ENCODE measurements around the gene CDH13. TPM values are rescaled to one million over a fixed set of nuclear protein-coding genes. Genes with fewer than 3 reads are reported as not detected.

The CDH13 gene
- total RNA-seq, 2 donors from 2014 or later, result 4.1 to 7.1 TPM

DNA sequence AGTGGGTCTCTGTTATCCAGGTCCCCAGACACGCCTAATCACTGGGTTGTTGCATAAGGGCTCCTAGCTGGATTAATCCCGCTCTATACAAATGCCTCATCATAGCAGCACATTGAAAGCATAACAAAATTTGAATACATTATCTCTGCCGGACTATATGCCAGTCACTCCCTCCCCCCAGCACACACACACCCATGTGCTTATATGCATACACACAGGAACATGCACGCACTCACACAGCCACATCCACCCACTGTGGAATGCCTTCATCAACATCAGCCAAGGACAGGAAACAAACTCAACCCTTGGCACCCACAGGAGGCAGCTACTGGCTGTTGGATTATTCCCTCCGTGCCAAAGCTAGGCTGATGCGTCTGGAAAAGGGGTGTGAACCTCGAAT lies 3.5 kb upstream of the CDH13 start:
- ATAC-seq (no peak), DNase-seq (no peak)
- intact Hi-C loops (cut with DNase I, micrococcal nuclease), result no loop called here

DNA sequence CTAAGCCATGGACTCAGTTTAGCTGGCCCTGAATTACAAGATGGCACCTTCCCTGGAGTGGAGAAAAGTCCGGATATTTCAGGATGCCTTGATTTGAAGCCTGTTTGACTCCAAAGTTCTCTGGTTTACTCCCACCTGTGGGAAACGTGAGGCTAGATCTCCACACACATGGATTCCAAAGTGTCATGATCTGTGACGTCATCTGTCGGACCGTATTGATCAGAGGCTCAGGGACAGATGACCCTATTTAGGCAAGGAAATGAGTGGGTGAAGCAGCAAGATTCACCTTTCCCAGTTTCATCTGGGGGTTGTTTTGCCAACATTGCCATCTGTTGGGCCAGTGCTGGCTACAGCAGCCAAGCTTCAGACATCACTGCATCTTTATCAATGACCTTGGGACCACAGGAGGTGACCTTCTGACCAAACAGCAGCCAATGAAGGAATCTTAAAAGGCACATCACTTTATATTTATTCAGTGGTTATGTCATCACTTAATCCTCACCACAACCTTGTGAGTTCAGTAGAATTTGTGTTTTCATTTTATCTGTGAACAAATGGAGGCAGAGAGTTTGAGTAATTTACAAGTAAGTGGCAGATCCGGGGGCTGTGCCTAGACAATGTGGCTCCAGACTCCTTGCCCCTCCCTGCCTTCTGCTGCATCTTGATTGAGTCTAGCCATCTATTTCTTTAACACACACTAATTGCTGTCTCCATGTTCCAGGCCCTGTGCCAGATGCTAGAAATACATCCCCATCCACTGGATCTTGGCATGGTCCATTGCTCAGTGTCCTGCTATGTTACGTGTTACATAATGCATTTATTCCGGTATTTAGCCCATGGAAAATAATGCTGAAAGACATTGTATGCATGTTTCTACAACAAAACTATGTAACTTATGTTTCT lies 1.5 kb upstream of the CDH13 start:
- intact Hi-C loops (cut with DNase I, micrococcal nuclease), result no loop called here
- ATAC-seq, result no peak
- DNase-seq, result no peak

DNA sequence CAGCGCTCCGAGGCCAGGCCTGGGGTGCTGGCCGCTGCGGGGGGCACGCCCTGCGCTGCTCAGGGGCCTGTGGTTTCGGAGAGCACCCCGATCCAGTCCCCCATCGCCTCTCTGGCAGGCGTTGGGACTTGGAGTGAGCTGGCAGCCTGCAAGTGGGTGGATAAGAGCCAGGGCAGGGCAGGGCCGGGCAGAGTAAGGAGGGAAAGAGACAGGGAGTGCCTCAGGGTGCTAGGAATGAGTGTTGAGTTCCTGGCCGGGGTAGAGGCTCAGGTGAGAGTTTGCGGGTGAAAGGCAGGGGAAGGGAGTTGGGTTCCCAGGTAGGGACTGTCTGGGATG lies 1.3 kb downstream of the CDH13 start:
- no peak for DNase-seq
- ATAC-seq, result peak; percentile 82
- intact Hi-C loops (cut with DNase I, micrococcal nuclease), result no loop called here

DNA sequence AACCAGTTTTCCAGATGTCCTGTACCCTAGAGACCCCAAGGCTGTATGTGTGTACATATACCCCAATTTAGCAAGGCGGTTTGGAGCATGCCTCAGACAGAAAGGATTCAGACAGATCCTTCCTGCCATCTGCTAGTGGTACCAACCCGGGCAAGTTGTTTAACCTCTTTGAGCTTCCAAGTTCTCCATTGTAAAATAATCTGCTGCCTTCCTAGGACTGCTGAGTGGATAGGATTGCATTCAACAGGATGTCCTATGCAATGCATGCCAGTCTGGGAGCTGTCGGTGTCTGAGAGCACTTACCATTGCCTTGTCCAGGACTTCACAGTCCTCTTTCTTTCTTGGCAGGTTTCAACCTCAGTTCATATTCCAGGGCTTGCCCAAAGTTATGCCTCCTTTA lies 1.9 kb downstream of the CDH13 start:
- no peak for ATAC-seq
- intact Hi-C loops (cut with DNase I, micrococcal nuclease), result no loop called here
- no peak for DNase-seq

DNA sequence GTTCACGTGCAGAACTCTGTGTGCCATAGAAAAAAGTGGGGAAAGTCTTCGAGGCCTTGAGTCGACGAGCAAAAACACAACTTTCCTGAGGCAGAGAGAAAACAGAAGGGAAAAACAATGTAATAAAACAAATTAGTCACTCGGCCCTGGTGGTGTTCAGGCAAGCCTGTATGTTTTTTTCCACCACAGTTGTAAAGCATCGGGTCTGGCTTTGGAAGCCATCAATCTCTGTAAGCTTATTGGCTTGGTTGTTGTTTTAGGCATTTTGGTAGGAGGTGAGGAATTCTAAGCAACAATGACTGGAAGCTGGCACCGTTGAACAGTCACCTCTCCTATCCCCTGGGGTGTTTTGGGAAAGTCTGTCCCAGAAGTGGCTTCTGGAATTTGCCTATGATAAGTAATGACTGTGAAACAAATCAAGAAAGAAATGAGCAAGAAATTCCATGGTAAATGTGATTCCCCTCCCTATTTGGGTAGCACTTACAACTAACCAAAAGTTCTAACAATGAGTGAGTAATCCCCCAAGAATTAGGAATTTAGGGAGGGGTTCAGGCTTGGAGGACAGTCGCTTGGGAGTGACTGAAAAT lies 2.8 kb downstream of the CDH13 start:
- no peak for ATAC-seq
- intact Hi-C loops (cut with DNase I, micrococcal nuclease), result no loop called here

DNA sequence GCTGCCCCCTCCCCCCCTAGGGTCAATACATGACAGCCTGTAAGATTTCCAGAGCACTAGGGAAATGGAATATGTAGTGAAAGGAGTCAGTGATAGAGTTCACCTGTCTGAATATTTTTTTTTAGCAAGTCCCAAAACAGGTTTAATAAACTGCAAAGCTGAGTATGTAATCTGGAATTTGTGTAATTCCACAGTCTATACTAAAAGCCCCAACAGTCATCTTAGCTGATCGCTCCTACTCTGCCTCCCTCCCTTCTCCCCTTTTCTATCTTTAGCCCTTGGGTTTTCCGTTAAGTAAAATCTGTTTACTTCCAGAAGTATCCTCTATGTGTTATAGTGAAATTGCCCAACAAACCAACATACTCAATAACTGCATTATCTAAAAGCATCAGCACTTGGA lies 3.5 kb downstream of the CDH13 start:
- intact Hi-C loops (cut with DNase I, micrococcal nuclease), result no loop called here
- DNase-seq, result no peak
- ATAC-seq, result no peak

More for the DNA sequence above, 2.8 kb downstream of the CDH13 start:
- DNase-seq, result no peak

DNA sequence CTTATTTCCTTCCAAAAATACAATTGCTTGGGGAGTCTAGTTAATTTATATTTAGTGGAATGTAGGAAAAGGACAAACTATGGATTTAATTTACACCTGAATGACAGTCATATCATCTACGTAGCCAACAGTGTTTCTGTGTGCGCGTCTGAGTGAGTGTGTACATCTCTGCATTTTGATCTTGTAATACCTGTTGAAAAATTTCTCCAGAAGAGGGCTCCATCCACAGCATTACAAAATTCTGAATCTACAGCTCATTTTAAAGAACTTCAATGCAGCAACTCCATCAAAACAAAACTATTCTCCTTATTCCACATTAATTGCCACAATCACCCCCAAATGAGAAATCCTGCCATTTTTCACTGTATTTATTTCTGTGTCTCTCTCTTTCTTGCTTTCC lies 3.9 kb downstream of the CDH13 start:
- no peak for DNase-seq
- intact Hi-C loops (cut with DNase I, micrococcal nuclease), result no loop called here
- no peak for ATAC-seq

DNA sequence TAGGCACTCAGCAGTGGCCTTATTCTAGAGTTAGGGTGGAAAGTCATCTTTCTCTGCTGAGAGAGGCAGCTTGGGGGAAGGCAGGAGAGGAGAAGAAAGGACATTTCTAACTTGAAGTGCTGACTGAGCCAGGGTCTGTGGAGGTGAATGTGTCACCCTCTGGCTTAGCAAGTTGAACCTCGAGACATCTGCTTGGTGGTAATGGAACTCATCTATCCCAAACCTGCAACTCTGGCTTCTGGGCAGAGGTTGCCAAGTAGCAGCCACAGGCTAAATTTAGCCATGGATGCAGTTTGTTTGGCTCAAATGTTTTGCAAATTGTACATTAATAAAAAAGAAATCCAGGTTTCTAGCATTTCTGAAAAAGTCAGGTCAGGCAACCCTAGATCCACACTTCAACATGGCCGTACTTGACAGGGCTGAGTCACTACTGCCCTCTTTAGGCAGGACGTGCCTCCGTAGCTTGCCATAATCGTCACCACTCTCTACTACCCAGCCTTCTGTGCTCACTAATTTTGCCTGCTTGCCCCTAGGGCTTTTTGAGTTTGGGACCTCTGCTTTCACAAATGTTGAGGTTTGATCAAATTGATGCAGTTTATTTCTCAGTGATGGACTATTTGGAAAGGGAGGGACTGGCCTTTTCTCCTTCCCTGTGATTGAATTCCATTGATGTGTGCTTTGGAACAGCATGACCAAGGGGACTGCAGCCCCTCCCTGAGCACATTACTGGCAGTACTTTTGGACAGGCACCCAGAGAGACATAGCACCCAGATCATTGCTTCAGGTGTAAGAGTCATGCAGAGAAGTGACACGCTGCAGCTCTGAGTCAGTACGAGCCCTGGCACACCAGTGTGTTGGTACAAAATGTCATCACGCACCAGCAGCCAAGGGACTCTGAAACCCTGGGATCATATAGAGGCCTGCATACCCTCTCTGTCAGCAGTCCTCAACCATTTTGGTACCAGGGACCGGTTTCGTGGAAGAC lies 5.2 kb downstream of the CDH13 start:
- intact Hi-C loops (cut with DNase I, micrococcal nuclease), result no loop called here
- DNase-seq (no peak), ATAC-seq (no peak)

DNA sequence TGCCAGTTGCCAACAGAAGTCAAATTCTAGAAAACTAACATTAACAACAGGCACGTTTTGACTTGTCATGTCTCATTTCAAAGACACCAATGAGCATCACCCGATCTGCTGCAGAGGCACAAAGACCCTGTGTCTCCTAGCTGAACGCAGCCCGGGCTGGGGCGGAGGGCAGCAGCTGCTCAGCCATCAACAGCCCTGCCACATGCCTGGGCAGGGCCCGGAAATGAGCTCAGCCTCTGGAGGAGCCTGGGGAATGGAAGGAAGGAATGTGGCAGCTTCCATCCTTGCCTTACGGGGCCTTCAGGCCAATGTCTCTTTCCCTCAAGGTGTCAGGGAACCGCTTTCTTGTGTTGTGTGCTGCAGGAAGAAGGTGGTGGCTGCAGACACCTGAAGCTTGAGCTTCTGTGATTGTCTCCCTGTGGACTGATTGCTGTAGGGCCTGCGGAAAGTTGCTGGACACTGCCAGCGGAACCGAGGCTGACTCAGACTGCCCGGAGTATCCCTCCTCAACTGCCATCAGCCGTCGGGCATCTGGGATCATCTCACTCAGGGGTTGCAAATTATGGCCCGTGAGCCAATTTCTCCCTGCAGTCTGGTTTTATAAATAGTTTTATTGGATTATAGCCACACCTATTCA lies 7.3 kb downstream of the CDH13 start:
- ATAC-seq (peak; percentile 60), DNase-seq (peak in 1 of 2 donors; percentile 39)
- intact Hi-C loops (cut with DNase I, micrococcal nuclease), result no loop called here

DNA sequence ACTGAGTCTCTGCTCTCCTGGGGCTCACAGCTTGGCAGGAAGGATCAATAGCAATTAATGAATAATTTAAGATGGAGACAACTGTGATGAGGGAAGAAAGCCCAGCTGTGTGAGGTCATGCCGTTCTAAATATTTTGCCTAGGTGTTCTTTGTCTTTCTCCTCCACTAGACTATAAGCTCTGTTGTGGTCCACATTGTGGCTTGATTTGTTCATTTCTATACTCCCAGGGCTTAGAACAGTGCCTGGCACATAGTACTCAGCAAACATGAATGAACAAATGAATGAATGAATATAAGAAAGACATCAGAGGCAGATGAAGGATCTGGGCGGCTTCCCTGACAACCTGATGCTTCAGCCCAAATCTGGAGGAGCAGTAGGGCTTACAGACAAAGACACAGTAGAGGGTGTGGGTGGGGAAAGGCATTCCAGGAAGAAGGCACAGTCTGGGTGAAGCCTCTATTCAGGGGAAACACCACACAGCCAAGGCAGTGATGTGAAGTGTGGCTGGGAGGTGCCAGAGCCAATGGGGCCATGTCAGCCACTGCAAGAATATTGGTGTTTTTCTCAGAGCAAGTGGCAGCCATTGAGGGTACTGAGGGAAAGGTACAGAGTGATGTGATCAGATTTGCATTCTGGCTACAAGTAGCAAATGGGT lies 8.3 kb downstream of the CDH13 start:
- ATAC-seq, result no peak
- no peak for DNase-seq
- intact Hi-C loops (cut with DNase I, micrococcal nuclease), result no loop called here

DNA sequence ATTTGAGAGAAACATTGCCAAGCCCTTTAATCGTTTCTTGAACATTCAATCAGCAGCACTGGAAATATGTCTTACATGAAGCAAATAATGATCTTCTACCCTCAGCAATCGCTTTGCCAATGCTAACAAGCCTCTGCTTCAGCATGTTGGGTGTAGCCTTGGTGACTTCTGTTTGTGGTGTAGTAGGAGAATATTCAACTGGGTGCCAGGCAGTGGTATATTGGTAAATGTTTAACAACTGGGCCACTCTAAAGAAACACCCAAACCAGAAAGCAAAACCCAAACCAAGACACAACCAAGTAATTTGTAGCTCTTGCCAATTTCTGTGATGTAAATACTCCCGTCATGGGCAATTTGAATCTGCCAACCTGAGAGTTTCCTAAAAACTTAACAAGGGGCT lies 9.7 kb downstream of the CDH13 start:
- ATAC-seq (peak; percentile 85), DNase-seq (no peak)
- intact Hi-C loops (cut with DNase I, micrococcal nuclease), result no loop called here

DNA sequence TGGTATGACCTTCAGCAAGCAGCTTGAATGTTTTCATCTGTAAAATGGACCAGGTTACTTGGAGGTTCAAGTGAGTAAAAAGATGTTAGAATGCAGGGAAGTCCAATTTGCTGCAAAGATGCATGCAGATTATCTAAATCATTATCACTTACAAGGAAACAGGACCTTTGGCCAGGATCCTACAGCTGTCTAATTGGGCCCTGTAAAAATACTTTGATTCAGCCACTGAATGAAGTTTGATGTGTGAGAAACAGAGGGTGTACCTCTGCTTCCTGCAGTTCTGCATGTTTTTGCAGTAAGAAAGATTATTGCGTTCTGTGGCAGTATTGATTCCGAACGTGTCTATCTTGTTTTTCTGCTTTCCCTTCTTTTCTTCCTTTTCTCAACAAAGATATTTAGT lies 10.2 kb downstream of the CDH13 start:
- no peak for DNase-seq
- peak; percentile 66 for ATAC-seq
- intact Hi-C loops (cut with DNase I, micrococcal nuclease), result no loop called here

DNA sequence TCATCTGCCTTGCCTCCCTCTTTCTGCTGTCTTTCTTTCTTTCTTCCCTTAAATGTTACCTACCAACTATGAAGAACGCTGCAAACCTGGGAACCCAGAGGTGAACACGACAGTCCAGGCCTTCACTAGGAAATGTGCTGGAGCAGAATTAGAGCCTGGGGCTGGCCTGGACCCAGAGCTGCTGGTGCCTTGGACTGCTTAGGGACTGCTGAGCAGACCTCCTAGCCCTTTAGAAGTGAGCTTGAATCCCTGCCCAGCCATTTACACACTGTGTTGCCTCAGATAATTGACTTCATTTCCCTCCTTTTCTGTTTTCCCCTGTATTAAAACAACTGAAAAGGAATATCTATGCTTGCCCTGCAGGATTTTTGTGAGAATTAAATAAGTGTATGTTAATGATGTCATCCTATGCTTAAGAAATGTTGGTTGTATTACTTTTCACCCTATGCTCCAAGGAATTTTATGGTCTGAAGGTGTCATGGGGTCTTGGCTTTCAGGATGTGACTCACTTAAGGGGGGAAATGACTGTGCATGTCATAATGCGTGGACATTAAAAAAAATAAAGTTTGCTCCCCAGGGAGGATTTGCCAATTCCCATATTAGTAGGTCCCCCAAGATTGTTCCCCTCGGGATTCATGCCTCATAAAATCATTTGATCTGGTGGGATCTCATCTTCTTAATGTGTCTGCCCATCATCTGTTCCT lies 11.5 kb downstream of the CDH13 start:
- intact Hi-C loops (cut with DNase I, micrococcal nuclease), result no loop called here
- DNase-seq (no peak), ATAC-seq (no peak)

DNA sequence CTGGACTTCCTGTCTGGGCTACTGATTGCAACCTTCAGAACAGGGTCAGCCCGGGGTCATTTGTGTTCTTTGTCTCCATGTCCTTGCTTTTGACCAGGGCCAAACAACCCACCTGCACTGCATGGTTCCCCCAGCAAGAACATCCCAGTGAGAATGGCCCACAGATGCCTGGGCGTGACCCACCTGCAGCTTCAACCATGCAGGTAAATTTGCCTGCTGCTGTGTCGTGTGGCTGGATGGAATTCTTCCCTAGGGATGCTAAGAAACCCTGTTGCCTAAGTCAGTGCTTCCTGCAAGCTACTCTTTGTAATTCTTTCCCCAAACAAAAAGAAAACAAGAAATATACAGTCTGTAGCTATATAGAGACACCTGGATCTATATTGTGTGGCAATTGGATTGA lies 12.5 kb downstream of the CDH13 start:
- ATAC-seq (no peak), DNase-seq (no peak)
- intact Hi-C loops (cut with DNase I, micrococcal nuclease), result no loop called here

DNA sequence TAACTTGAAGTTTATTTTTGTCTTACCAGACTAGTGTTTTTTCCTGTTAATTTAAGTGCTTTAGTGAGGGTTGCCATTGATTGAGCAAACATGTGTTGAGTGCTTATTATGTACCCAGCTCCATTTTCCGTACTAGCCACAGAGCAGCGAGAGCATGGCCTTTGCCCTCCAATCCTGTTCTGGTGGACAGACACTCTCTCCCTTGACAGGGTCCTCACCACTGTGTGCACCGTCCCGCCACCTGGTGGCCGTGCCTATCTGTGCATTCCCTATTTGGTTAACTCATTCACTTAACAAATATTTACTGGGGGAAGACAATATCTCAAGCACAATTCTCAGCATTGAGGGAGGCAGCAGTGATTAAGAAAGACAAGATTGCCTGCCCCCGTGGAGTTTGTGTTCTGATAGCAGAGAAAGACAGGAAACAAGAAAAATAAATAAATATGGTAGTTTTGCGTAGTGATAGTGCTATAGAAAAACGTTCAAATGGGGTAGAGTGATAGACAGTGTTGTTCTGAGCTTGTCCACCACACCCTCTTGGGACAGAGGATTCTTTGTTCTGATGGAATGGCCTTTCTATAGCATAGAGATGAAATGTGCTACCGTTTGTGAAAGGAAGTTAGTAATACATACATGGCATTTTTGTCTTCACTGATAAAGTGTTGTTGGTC lies 13.0 kb downstream of the CDH13 start:
- peak; percentile 45 to 80 for DNase-seq
- peak; percentile 57 for ATAC-seq
- intact Hi-C loops (cut with DNase I, micrococcal nuclease), result no loop called here

DNA sequence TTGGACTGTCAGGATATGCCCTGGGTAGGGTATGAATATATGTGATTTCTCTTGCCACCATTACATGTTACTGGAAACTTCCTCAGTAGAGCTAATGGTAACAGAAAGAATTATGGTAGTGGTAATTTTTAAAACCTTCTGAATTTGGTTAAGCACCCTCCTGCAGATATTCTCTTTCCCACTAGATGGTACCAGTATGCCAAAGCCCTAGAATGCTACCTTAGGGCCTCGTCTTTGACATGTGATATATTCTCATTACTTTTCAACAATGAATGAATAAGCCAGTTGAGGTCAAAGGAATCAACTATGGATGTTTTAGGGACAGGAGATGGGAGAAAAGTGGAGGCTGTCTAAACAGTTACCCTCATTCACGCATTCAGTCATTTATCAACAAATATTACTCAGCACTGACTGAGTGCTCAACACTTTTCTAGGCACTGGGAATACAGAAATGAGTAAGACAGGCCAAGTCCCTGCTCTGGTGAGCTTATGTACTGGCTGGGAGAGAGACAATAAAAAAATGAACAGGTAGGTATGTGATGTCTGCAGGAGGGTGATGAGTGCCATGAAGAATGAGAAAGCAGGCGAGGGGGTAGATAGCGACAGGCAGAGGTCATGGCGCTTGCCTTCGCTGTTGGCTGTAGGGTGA lies 14.7 kb downstream of the CDH13 start:
- no peak for DNase-seq
- no peak for ATAC-seq
- intact Hi-C loops (cut with DNase I, micrococcal nuclease), result no loop called here

DNA sequence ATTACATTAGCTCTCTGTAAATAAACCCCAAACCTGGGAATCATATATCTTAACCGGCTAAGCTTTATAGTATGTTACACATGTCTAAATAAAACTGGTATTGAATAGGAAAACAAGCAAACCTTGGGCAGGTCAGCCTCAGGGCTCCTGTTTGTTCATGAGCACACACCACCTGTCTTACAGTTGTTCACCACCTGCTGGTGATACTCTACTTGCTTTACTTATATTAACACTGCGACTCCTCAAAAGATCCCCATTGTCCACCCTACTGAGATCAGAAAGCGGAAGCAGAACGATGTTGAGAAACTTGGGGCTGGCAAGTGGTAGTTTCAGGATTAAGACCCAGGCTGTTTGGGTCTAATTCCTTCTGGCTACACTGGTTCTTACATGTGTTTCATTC lies 16.4 kb downstream of the CDH13 start:
- ATAC-seq, result peak; percentile 65
- DNase-seq, result no peak
- intact Hi-C loops (cut with DNase I, micrococcal nuclease), result no loop called here
